ENCODE results near the gene OPA3. TPM values are rescaled to one million over a fixed set of nuclear protein-coding genes. Genes with fewer than 3 reads are reported as not detected.

The OPA3 gene
- total RNA-seq, 1 experiment from 2014 or later, result 11.1 TPM

DNA sequence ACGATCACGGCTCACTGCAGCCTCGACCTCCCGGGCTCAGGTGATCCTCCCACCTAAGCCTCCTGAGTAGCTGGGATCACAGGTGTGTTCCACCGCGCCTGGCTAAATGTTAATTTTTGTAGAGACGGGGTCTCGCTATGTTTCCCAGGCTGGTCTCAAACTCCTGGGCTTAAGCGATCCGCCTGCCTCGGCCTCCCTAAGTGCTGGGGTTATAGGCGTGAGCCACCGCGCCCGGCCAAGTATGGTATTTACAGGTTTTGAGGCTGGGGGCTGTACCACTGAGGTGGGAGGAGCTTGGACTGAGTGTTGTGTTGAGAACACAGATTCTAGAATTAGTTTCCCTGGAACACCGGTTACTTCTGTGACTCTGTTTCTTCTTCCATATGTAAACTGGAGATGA, 86.8 kb downstream of the OPA3 start:
- RAD21 ChIA-PET (ENCODE audit: low non-redundant PET in 1 of 2, low total read pairs in 2 of 2, uncharacterized antibody in 2 of 2, unreplicated experiment in 2 of 2), result no interaction called here
- Histone ChIP-seq H4K20me1 (ENCODE audit: insufficient read depth) (no peaks in the 10 kb centered on the region), H3K4me2 (ENCODE audit: low read length) (no peak overlapping the region), H2AFZ (ENCODE audit: low read depth, low read length, poor library complexity, severe bottlenecking) (no peak overlapping the region), H3K4me1 (ENCODE audit: control insufficient read depth in 1 of 2, insufficient read depth in 2 of 2, low read length in 2 of 2) (peaks cover 22 to 45% of the 10 kb centered on the region in 2 experiments), H3K27ac (ENCODE audit: low read depth, low read length) (no peak overlapping the region), H3K27me3 (ENCODE audit: insufficient read depth, low read length) (peaks cover 10% of the 10 kb centered on the region; the same call in 1 of the 2 replicates), H3K36me3 (ENCODE audit: control insufficient read depth in 1 of 2, insufficient read depth in 2 of 2, low read length in 2 of 2) (no peaks in the 10 kb centered on the region), H3K79me2 (ENCODE audit: insufficient read depth, low read length) (no peaks in the 10 kb centered on the region), H3K4me3 (replicated peaks in 1 of 2; ENCODE audit: low read depth in 1 of 2, low read length in 2 of 2) (no peak overlapping the region), H3K9ac (ENCODE audit: low read length) (no peak overlapping the region), H3K9me2 (ENCODE audit: insufficient read depth) (no peaks in the 10 kb centered on the region), H3K9me3 (ENCODE audit: control insufficient read depth in 1 of 2, insufficient read depth in 1 of 2, low read depth in 1 of 2, low read length in 2 of 2) (no peaks in the 10 kb centered on the region)
- intact Hi-C loops (cut with micrococcal nuclease), result no loop called here
- DNase-seq (ENCODE audit: low read depth, low spot score) (no peak), ATAC-seq (no peak)
- CTCF ChIA-PET, result interaction anchor here (5.3 kb wide), 1 partner anchor 13 kb away, joined by 33 read pairs; no protein-coding TSS in a partner anchor
- no TSS peak for BruUV-seq (replicated peaks)
- POLR2A ChIA-PET, result interaction anchor here (1.5 kb wide), 1 partner anchor 144 kb away, joined by 5 read pairs; no protein-coding TSS in a partner anchor
- TF ChIP-seq CBX3 (IDR thresholded peaks at IDR 0.05; ENCODE audit: low read depth) (no peak), ZBTB33 (IDR thresholded peaks at IDR 0.05; ENCODE audit: extremely low read depth, insufficient replicate concordance, low read length) (no peak), POLR2AphosphoS5 (IDR thresholded peaks at IDR 0.05; ENCODE audit: low read depth, low read length) (no peak), EZH2 (IDR thresholded peaks at IDR 0.05) (no peak), ZNF274 (IDR thresholded peaks at IDR 0.05; ENCODE audit: low read depth, low read length) (no peak), TCF7L2 (IDR thresholded peaks at IDR 0.05; ENCODE audit: borderline replicate concordance, extremely low read depth, insufficient read depth, insufficient read length) (no peak), YY1 (IDR thresholded peaks at IDR 0.05; ENCODE audit: extremely low read depth, insufficient replicate concordance, low read depth, low read length) (no peak), SIN3A (IDR thresholded peaks at IDR 0.05; ENCODE audit: low read depth) (no peak), SP1 (IDR thresholded peaks at IDR 0.05; ENCODE audit: low read depth) (no peak), RAD21 (IDR thresholded peaks at IDR 0.05; ENCODE audit: low read depth) (no peak)
- TF ChIP-seq, protein P1, sequence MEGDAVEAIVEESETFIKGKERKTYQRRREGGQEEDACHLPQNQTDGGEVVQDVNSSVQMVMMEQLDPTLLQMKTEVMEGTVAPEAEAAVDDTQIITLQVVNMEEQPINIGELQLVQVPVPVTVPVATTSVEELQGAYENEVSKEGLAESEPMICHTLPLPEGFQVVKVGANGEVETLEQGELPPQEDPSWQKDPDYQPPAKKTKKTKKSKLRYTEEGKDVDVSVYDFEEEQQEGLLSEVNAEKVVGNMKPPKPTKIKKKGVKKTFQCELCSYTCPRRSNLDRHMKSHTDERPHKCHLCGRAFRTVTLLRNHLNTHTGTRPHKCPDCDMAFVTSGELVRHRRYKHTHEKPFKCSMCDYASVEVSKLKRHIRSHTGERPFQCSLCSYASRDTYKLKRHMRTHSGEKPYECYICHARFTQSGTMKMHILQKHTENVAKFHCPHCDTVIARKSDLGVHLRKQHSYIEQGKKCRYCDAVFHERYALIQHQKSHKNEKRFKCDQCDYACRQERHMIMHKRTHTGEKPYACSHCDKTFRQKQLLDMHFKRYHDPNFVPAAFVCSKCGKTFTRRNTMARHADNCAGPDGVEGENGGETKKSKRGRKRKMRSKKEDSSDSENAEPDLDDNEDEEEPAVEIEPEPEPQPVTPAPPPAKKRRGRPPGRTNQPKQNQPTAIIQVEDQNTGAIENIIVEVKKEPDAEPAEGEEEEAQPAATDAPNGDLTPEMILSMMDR (IDR thresholded peaks at IDR 0.05 in 2 of 3, conservative IDR thresholded peaks at IDR 0.05 in 1 of 3; ENCODE audit: borderline replicate concordance in 1 of 3, insufficient read depth in 1 of 3, low read depth in 2 of 3, low read length in 2 of 3), result no peak
- TF ChIP-seq, protein P2, sequence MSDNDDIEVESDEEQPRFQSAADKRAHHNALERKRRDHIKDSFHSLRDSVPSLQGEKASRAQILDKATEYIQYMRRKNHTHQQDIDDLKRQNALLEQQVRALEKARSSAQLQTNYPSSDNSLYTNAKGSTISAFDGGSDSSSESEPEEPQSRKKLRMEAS (IDR thresholded peaks at IDR 0.05), result no peak
